Measurements from ENCODE around the gene SLC6A9.
A peak's percentile ranks its signal among the peaks of the same experiment; 100 is the strongest.

The SLC6A9 gene

DNA sequence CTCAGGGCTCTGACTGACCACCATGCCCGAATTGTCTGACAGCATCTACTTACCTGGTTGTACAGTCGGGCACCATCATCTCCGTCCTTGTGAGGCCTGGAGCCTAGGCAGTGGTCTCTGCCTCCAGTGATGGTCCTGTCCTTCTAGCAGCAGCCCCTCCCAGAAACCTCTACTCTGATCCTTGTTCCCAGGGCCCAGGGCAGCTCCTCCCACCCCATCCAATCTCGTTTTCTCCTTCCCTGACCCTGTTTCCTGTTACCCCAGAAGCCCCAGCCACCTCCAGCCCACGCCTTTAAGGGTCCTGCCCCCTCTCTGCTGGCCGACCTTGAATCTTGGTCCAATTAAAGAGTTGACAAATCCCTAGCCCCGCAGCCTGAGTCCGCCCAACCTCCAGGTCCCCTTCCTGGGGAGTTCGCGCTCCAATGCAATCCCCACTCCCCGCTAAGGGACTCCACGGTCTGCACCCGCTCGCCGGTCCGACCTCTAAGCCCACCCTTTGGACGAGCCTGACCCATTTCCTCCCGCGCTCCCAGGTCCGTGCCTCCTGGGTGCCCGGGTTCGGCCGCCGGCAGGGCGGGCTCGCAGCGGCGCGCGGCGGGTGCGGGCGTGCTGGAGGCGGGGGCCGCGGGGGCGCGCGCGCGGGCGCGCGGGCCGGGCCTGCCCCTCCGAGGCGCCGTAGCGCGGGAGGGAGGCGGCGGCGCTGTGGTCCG is 52.6 kb downstream of the SLC6A9 start, which contains the start of gene B4GALT2:
Gene B4GALT2, plus strand, starts transcription at position 660 of the 710 bp plus-strand sequence. CDS start 1,951 bp downstream, outside the sequence.
- no peak for TF ChIP-seq CTCF (IDR thresholded peaks at IDR 0.05; ENCODE audit: insufficient read depth, low read depth, low read length, missing control alignments)
- peak within 1 kb of the TSS; percentile 60 for H3K4me3 ChIP-seq (ENCODE audit: low read length)
- peak; percentile 45 for DNase-seq (ENCODE audit: low read depth)

DNA sequence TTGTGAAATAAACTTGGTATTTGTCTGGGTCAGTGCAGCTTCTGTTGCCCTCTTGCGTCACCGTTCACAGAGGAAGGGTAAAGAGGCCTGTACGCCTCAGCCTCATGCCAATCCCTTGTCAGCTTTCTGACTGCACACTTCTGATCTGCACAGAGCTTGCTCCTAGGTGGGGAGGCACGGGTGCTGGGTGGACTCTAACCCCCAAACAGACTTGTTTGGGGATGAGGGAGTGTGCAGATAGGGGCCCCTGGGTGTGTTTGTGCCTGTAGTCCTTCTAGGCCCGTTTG is 53.1 kb downstream of the SLC6A9 start:
- H3K4me3 ChIP-seq (ENCODE audit: low read length), result no peak overlapping the region
- TF ChIP-seq CTCF (IDR thresholded peaks at IDR 0.05; ENCODE audit: insufficient read depth, low read depth, low read length, missing control alignments), result no peak
- no peak for DNase-seq (ENCODE audit: low read depth)

DNA sequence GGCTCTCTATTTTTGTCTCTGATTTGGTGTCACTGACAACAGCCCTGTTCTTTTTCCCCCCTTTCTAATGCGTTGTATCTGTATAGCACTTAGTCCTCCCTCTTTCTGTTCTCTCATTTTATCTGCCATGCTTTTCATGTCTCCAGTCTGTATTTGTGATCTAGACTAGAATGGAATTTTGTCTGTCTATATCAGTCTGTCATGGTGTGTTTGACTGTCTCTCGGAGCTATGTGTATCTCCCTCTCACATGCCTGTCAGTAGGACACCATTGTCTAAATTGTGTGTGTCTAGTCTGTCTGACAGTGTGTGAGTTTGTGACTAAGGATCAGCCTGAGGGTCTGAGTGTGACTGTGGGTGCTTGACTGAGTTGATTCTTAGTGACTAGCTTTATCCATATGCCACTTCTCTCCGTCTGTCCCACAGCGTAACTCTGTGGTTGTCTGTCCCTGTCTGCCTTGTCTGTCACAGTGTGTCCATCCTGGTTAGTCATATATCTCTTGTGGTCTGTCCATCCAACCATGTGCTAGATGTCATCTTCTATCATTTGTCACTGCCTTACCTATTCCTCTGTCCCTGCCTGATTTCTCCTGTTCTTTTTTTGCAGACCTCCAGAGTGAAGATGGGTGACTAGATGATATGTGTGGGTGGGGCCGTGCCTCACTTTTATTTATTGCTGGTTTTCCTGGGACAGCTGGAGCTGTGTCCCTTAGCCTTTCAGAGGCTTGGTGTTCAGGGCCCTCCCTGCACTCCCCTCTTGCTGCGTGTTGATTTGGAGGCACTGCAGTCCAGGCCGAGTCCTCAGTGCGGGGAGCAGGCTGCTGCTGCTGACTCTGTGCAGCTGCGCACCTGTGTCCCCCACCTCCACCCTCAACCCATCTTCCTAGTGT is 53.6 kb downstream of the SLC6A9 start:
- DNase-seq (ENCODE audit: low read depth), result no peak
- no peak overlapping the region for H3K4me3 ChIP-seq (ENCODE audit: low read length)

GRCh38 chr1:43976890-43977289 is 54.4 kb downstream of the SLC6A9 start:
- TF ChIP-seq CTCF (IDR thresholded peaks at IDR 0.05; ENCODE audit: insufficient read depth, low read depth, low read length, missing control alignments), result no peak
- DNase-seq (ENCODE audit: low read depth), result no peak
- no peak overlapping the region for H3K4me3 ChIP-seq (ENCODE audit: low read length)

More for the DNA sequence above, 53.6 kb downstream of the SLC6A9 start:
- no peak for TF ChIP-seq CTCF (IDR thresholded peaks at IDR 0.05; ENCODE audit: insufficient read depth, low read depth, low read length, missing control alignments)

DNA sequence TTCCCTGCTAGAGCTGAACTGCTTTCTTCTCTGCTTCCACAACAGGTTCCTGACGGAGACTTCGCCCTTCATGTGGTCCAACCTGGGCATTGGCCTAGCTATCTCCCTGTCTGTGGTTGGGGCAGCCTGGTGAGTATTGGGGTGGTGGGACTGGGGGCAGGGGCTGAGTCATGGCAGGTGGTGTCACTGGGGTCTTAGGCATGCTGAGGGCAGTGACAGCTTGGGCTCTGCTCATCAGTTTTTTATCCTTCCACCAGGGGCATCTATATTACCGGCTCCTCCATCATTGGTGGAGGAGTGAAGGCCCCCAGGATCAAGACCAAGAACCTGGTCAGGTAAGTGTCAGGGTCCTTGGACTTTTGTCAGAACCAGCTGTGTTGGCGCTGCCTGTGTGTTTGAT is 55.2 kb downstream of the SLC6A9 start:
- no peak for TF ChIP-seq CTCF (IDR thresholded peaks at IDR 0.05; ENCODE audit: insufficient read depth, low read depth, low read length, missing control alignments)
- no peak for DNase-seq (ENCODE audit: low read depth)
- H3K4me3 ChIP-seq (ENCODE audit: low read length), result peak overlapping the region; percentile 90

DNA sequence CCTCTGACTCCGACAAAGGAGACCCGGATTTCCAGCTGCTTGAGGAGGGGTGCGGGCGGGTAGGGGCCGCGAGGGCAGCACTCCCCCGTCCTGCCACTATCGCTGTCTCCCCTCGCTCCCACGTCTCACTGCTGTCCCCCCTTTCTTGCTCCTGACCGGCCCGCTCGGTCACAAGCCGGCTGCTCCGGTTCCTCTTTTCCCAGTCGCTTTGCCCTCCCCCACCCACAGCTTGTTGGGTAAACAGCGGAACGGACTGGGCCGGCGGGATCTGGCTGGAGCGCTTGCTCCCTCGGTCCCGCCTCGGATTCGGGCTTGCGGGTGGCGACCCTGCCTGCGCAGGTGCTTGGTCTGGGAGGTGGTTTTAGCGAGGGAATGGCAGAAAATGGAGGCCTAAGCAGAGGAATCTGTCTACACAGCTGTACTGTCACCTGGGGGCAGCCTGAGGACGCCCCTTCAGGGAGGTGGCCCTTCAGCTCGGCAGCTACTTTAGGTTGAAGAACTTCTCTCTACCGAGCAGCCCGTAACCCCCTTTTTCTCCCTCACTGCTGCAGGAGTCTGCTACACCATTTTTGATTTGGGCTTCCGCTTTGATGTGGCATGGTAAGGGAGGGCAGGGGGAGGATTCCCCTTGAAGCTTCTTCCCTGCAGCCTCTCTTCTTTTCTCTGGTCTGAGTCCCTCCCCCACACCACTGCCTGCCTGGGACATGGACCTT is 55.9 kb downstream of the SLC6A9 start:
- peak; percentile 46 for DNase-seq (ENCODE audit: low read depth)
- no peak for TF ChIP-seq CTCF (IDR thresholded peaks at IDR 0.05; ENCODE audit: insufficient read depth, low read depth, low read length, missing control alignments)
- H3K4me3 ChIP-seq (ENCODE audit: low read length), result peak overlapping the region; percentile 90
